Fibroblast of lung (primary cell): ENCODE data around the gene ITK.

Experiments
- CTCF ChIP-seq, 2 donors: IDR thresholded peaks in 1 of 2; conservative IDR thresholded peaks in 1 of 2; 1 replicate in 1 of 2; 2 replicates in 1 of 2; pipeline ENCODE4 v1.5.1; 2011 to 2012; ENCODE audit warnings: low read length in 2 of 2, control low read depth in 1 of 2, inconsistent platforms in 1 of 2, low read depth in 1 of 2, mild to moderate bottlenecking in 1 of 2
- EZH2 ChIP-seq: IDR thresholded peaks from 2 replicates; pipeline ENCODE4 v1.5.1; 2012; ENCODE audit warnings: low read length, control low read depth, mild to moderate bottlenecking; ENCODE audit errors: missing control alignments

- TF ChIP-seq CTCF (conservative IDR thresholded peaks at IDR 0.05 in 1 of 2, IDR thresholded peaks at IDR 0.05 in 1 of 2; ENCODE audit: low read depth in 1 of 2, low read length in 2 of 2) (no peak), EZH2 (no peak)
These were observed 101.5 kb downstream of the ITK start for GRCh38 chr5:157282150-157282549.
